ENCODE measurements around the gene SH3RF3.

The SH3RF3 gene

GRCh38 chr2:109402180-109402579 lies 273.2 kb downstream of the SH3RF3 start:
- no peak overlapping the region for H3K4me3 ChIP-seq (ENCODE audit: low read depth, low read length)
- no peak for TF ChIP-seq CTCF (IDR thresholded peaks at IDR 0.05; ENCODE audit: borderline replicate concordance, insufficient read depth, low read depth, low read length)

GRCh38 chr2:109402980-109403840 lies 274.2 kb downstream of the SH3RF3 start:
- TF ChIP-seq CTCF (IDR thresholded peaks at IDR 0.05; ENCODE audit: borderline replicate concordance, insufficient read depth, low read depth, low read length) = no peak
- H3K4me3 ChIP-seq (ENCODE audit: low read depth, low read length) = no peak overlapping the region

GRCh38 chr2:109403841-109404201 lies 274.8 kb downstream of the SH3RF3 start:
- TF ChIP-seq CTCF (IDR thresholded peaks at IDR 0.05; ENCODE audit: borderline replicate concordance, insufficient read depth, low read depth, low read length) = no peak
- no peak overlapping the region for H3K4me3 ChIP-seq (ENCODE audit: low read depth, low read length)

GRCh38 chr2:109404681-109405080 lies 275.7 kb downstream of the SH3RF3 start:
- no peak overlapping the region for H3K4me3 ChIP-seq (ENCODE audit: low read depth, low read length)
- no peak for TF ChIP-seq CTCF (IDR thresholded peaks at IDR 0.05; ENCODE audit: borderline replicate concordance, insufficient read depth, low read depth, low read length)

- no peak for TF ChIP-seq CTCF (IDR thresholded peaks at IDR 0.05; ENCODE audit: borderline replicate concordance, insufficient read depth, low read depth, low read length)
- no peak overlapping the region for H3K4me3 ChIP-seq (ENCODE audit: low read depth, low read length)
Measured at GRCh38 chr2:109405873-109406272, 276.9 kb downstream of the SH3RF3 start.

GRCh38 chr2:109406301-109406700 lies 277.3 kb downstream of the SH3RF3 start:
- no peak for TF ChIP-seq CTCF (IDR thresholded peaks at IDR 0.05; ENCODE audit: borderline replicate concordance, insufficient read depth, low read depth, low read length)
- H3K4me3 ChIP-seq (ENCODE audit: low read depth, low read length) = no peak overlapping the region
